Keratinocyte (primary cell): ENCODE data around the gene RNF225. TPM values are rescaled to one million over a fixed set of nuclear protein-coding genes. Genes with fewer than 3 reads are reported as not detected.

Source experiments
- DNase-seq: peaks from one replicate; pipeline ENCODE4 v3.0.0-alpha.2; 2011; ENCODE audit warnings: low read depth, missing footprints, low spot score
- FAIRE-seq: peaks from 2 replicates; lab custom pipeline; 2011; peaks lifted over from hg19 to GRCh38; lab: Jason Lieb, UNC
- H2AFZ ChIP-seq: 2 replicates; pipeline ENCODE4 v1.6.0; 2012; ENCODE audit warnings: low read length, control low read depth, inconsistent platforms; ENCODE audit not compliant: control insufficient read depth
- H3K27ac ChIP-seq: 2 replicates; pipeline ENCODE4 v1.5.1; 2011; ENCODE audit warnings: low read length; ENCODE audit not compliant: control insufficient read depth, insufficient read depth
- H3K27me3 ChIP-seq: 3 replicates; pipeline ENCODE4 v1.6.0; 2011; ENCODE audit warnings: low read length; ENCODE audit not compliant: control insufficient read depth, insufficient read depth; ENCODE audit errors: extremely low read depth
- H3K36me3 ChIP-seq, 2 experiments: 2 replicates in 1 of 2; 3 replicates in 1 of 2; pipeline ENCODE4 v1.5.1; 2011; ENCODE audit warnings: low read length in 2 of 2, mild to moderate bottlenecking in 1 of 2; ENCODE audit not compliant: control insufficient read depth in 2 of 2, insufficient read depth in 2 of 2; ENCODE audit errors: extremely low read depth in 1 of 2
- H3K4me1 ChIP-seq: 3 replicates; pipeline ENCODE4 v1.5.1; 2011; ENCODE audit warnings: low read length; ENCODE audit not compliant: control insufficient read depth, insufficient read depth; ENCODE audit errors: extremely low read depth
- H3K4me2 ChIP-seq: 3 replicates; pipeline ENCODE4 v1.6.0; 2011; ENCODE audit warnings: low read depth, low read length; ENCODE audit not compliant: control insufficient read depth, insufficient read depth; ENCODE audit errors: extremely low read depth
- H3K4me3 ChIP-seq, 3 experiments: fragments of 200-600 bp in 1 of 3; sonication (generic) in 1 of 3; 2 replicates in 2 of 3; 3 replicates in 1 of 3; pipeline ENCODE4 v1.5.1; 2011 to 2016; ENCODE audit warnings: low read length in 3 of 3, mild to moderate bottlenecking in 3 of 3, control low read depth in 2 of 3, inconsistent platforms in 1 of 3, low read depth in 1 of 3, mixed read lengths in 1 of 3, mixed run types in 1 of 3, moderate library complexity in 1 of 3; ENCODE audit not compliant: control insufficient read depth in 2 of 3, insufficient read depth in 2 of 3; ENCODE audit errors: extremely low read depth in 1 of 3
- H3K79me2 ChIP-seq: 2 replicates; pipeline ENCODE4 v1.6.0; 2012; ENCODE audit warnings: low read length; ENCODE audit not compliant: control insufficient read depth, insufficient read depth
- H3K9ac ChIP-seq: 3 replicates; pipeline ENCODE4 v1.6.0; 2011; ENCODE audit warnings: low read length; ENCODE audit not compliant: control insufficient read depth, insufficient read depth; ENCODE audit errors: extremely low read depth
- H3K9me1 ChIP-seq: 3 replicates; pipeline ENCODE4 v1.6.0; 2011; ENCODE audit warnings: low read length; ENCODE audit not compliant: control insufficient read depth, insufficient read depth; ENCODE audit errors: extremely low read depth
- H3K9me3 ChIP-seq: 2 replicates; pipeline ENCODE4 v1.5.1; 2012; ENCODE audit warnings: low read depth, low read length; ENCODE audit not compliant: control insufficient read depth
- H4K20me1 ChIP-seq: 3 replicates; pipeline ENCODE4 v1.6.0; 2011; ENCODE audit warnings: low read length; ENCODE audit not compliant: control insufficient read depth, insufficient read depth; ENCODE audit errors: extremely low read depth
- EZH2 ChIP-seq: IDR thresholded peaks from one replicate; pipeline ENCODE4 v1.6.1; 2012; ENCODE audit warnings: inconsistent platforms, mild to moderate bottlenecking, low read length, moderate library complexity
- dilution Hi-C: fragments of 300-500 bp; cut with MboI; formaldehyde crosslinking; loops from one replicate; pipeline ENCODE4 v1.7.0; 2020; ENCODE audit warnings: low sequenced_read_pairs; ENCODE audit not compliant: extremely low pct_ligation_motif_present
- polyA plus RNA-seq, 5 experiments: library from polyadenylated mRNA; depleted of rRNA in 3 of 5; stranded (reverse) in 3 of 5; stranded (forward) in 1 of 5; unstranded in 1 of 5; fragments of >200 nt; gene quantifications; 1 replicate in 1 of 5; 2 replicates in 3 of 5; 3 replicates in 1 of 5; pipeline versions ENCODE4 v1.2.1 to v1.2.3, GENCODE V29; 2011 to 2012; ENCODE audit warnings: missing spikeins in 2 of 5, low read depth in 1 of 5, low replicate concordance in 1 of 5
- TF ChIP-seq, protein P1 (sequence below), 3 experiments: IDR thresholded peaks in 1 of 3; conservative IDR thresholded peaks in 1 of 3; optimal IDR thresholded peaks in 1 of 3; 2 replicates in 2 of 3; 3 replicates in 1 of 3; pipeline versions ENCODE3 to v1.5.1; 2011; ENCODE audit warnings: low read length in 3 of 3, mild to moderate bottlenecking in 3 of 3, moderate library complexity in 2 of 3, control low read depth in 1 of 3, inconsistent platforms in 1 of 3; ENCODE audit not compliant: insufficient read depth in 2 of 3; ENCODE audit errors: extremely low read depth in 1 of 3

RNF225 gene
- polyA plus RNA-seq, 1 donor (not counting 4 experiments of a cell fraction or from before 2014, with no cell fraction given), result not detected

DNA sequence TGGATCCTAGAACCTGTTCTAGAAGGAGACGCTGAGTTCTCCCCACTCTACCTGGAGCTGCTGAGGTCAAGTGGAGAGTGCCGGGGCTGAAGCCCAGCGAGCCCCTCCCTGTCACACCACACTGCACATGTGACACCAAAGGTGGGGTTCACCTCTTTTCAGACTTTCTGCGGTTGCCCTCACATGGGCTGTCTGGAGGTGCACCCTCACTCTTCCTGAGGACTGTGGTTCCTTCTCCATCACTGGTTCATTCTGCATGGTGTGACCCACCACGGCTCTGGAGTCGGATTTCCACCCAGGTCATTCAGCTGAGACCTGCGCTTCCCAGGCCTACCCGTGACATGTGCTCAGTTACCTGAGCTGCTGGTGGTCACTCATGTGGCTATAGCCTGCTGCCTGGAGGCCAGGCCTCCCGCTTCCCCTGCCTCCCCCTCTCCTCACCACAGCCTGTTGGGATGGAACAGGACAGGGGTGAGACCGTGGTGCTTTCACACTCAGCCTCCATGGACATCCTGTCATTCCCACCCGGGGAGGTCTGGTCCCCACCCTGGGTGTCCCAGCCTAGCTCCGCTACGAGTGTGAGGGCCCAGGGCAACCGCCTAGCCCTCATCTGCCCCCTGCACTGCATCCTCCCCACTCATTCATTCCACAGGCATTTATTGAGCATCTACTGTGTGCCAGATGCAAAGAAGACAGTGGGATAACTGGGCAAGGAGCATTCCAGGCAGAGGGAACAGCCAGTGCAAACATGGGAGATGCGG is 41.6 kb upstream of the RNF225 start:
- Histone ChIP-seq H2AFZ (no peak overlapping the region), H3K27ac (no peak overlapping the region), H3K4me1 (no peaks in the 10 kb centered on the region), H4K20me1 (no peaks in the 10 kb centered on the region), H3K9ac (no peak overlapping the region), H3K36me3 (no peaks in the 10 kb centered on the region), H3K4me3 (no peak overlapping the region), H3K79me2 (no peaks in the 10 kb centered on the region), H3K27me3 (peaks cover 39% of the 10 kb centered on the region), H3K4me2 (no peak overlapping the region), H3K9me3 (peaks cover 3% of the 10 kb centered on the region), H3K9me1 (no peaks in the 10 kb centered on the region)
- DNase-seq (no peak), FAIRE-seq (no peak)
- TF ChIP-seq, protein P1, sequence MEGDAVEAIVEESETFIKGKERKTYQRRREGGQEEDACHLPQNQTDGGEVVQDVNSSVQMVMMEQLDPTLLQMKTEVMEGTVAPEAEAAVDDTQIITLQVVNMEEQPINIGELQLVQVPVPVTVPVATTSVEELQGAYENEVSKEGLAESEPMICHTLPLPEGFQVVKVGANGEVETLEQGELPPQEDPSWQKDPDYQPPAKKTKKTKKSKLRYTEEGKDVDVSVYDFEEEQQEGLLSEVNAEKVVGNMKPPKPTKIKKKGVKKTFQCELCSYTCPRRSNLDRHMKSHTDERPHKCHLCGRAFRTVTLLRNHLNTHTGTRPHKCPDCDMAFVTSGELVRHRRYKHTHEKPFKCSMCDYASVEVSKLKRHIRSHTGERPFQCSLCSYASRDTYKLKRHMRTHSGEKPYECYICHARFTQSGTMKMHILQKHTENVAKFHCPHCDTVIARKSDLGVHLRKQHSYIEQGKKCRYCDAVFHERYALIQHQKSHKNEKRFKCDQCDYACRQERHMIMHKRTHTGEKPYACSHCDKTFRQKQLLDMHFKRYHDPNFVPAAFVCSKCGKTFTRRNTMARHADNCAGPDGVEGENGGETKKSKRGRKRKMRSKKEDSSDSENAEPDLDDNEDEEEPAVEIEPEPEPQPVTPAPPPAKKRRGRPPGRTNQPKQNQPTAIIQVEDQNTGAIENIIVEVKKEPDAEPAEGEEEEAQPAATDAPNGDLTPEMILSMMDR (optimal IDR thresholded peaks at IDR 0.05 in 1 of 3, IDR thresholded peaks at IDR 0.05 in 1 of 3, conservative IDR thresholded peaks at IDR 0.05 in 1 of 3; ENCODE audit: extremely low read depth in 1 of 3, insufficient read depth in 2 of 3, low read length in 3 of 3), result no peak
- TF ChIP-seq EZH2, result no peak
- dilution Hi-C loops, result no loop called here

DNA sequence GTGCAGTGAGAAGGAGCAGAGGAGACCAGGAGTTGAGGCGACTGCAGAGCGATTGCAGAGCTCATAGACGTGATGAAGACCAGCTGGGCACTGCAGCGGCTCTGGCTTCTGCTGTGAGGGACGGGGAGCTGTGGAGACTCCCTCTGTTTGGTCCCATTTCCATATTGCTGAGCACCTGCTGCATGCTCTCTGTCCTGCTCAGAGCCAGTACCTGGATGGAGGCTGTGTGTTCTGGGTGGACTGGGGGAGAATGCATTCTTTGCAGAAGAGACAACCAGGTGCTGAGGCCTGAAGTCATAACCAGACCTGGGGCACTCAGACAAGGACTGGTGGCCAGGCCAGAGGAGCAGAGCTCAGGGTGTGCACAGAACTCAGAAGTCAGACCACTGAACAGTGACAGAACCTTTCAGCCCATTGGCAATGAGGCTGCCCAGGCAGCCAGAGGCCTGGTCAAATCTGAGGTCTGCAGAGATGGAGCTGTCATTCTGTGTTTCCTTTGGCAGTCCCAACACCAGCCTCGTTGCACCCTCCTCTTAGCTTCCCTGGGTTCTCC is 40.9 kb upstream of the RNF225 start:
- Histone ChIP-seq H3K36me3 (no peaks in the 10 kb centered on the region), H3K4me2 (no peak overlapping the region), H3K27ac (no peak overlapping the region), H3K4me1 (no peaks in the 10 kb centered on the region), H3K9me1 (no peaks in the 10 kb centered on the region), H3K79me2 (no peaks in the 10 kb centered on the region), H3K27me3 (peaks cover 38% of the 10 kb centered on the region), H4K20me1 (no peaks in the 10 kb centered on the region), H3K4me3 (no peak overlapping the region), H3K9ac (no peak overlapping the region), H2AFZ (no peak overlapping the region), H3K9me3 (peaks cover 3% of the 10 kb centered on the region)
- DNase-seq (no peak), FAIRE-seq (no peak)
- dilution Hi-C loops, result no loop called here
- no peak for TF ChIP-seq EZH2
- TF ChIP-seq, protein P1 (optimal IDR thresholded peaks at IDR 0.05 in 1 of 3, IDR thresholded peaks at IDR 0.05 in 1 of 3, conservative IDR thresholded peaks at IDR 0.05 in 1 of 3; ENCODE audit: extremely low read depth in 1 of 3, insufficient read depth in 2 of 3, low read length in 3 of 3), result no peak
